Measurements from ENCODE around the gene FBXO36.

GRCh38 chr2:229937537-229937936 lies 15.2 kb downstream of the FBXO36 start:
- TF ChIP-seq POLR2AphosphoS5 (IDR thresholded peaks at IDR 0.05) = no peak
- no peak for TF ChIP-seq CTCF (IDR thresholded peaks at IDR 0.05)
- TF ChIP-seq POLR2A (IDR thresholded peaks at IDR 0.05) = no peak
- TF ChIP-seq EP300 (IDR thresholded peaks at IDR 0.05) = no peak

Data from sigmoid colon (tissue), 4 donors.